ENCODE data around the gene CAPRIN1.

DNA sequence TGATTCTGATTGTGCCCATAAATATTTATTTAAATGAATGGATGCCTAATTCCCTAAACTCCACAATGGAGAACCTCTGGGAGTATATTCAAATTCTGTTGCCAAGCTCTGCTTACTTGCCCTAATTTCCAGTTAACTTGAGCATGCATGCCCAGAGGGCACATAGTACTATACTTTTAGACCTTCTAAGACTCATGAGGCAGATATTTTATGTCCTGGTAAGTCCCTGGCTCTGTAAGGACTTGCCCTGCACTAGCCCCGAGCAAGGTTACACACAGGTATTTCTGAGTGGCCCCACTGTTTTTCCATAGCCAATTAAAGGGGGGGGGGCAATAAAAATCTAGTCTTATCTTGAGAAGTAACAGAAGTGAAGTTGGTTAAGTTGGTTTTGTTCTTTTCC, 21.1 kb upstream of the CAPRIN1 start:
- TF ChIP-seq MYC (IDR thresholded peaks at IDR 0.05; ENCODE audit: low read depth, low read length), result no peak
- TF ChIP-seq, protein P1, sequence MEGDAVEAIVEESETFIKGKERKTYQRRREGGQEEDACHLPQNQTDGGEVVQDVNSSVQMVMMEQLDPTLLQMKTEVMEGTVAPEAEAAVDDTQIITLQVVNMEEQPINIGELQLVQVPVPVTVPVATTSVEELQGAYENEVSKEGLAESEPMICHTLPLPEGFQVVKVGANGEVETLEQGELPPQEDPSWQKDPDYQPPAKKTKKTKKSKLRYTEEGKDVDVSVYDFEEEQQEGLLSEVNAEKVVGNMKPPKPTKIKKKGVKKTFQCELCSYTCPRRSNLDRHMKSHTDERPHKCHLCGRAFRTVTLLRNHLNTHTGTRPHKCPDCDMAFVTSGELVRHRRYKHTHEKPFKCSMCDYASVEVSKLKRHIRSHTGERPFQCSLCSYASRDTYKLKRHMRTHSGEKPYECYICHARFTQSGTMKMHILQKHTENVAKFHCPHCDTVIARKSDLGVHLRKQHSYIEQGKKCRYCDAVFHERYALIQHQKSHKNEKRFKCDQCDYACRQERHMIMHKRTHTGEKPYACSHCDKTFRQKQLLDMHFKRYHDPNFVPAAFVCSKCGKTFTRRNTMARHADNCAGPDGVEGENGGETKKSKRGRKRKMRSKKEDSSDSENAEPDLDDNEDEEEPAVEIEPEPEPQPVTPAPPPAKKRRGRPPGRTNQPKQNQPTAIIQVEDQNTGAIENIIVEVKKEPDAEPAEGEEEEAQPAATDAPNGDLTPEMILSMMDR (IDR thresholded peaks at IDR 0.05; ENCODE audit: extremely low read depth in 1 of 2, insufficient read depth in 1 of 2, low read depth in 1 of 2, low read length in 2 of 2), result no peak
- no peak for TF ChIP-seq POLR2AphosphoS5 (IDR thresholded peaks at IDR 0.05; ENCODE audit: insufficient read depth, low read depth, low read length)
- TF ChIP-seq POLR2A (IDR thresholded peaks at IDR 0.05; ENCODE audit: low read depth, low read length), result no peak
- no peak for TF ChIP-seq EZH2 (IDR thresholded peaks at IDR 0.05; ENCODE audit: borderline replicate concordance, low read depth, low read length, severe bottlenecking)
- TF ChIP-seq, protein P2, sequence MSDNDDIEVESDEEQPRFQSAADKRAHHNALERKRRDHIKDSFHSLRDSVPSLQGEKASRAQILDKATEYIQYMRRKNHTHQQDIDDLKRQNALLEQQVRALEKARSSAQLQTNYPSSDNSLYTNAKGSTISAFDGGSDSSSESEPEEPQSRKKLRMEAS (IDR thresholded peaks at IDR 0.05; ENCODE audit: insufficient read depth, insufficient read length), result no peak
- TF ChIP-seq GATA2 (IDR thresholded peaks at IDR 0.05; ENCODE audit: insufficient read depth, insufficient read length, low read depth, low read length), result no peak
- TF ChIP-seq FOS (IDR thresholded peaks at IDR 0.05; ENCODE audit: borderline replicate concordance, insufficient read depth, low read length), result no peak
